Renal cortex interstitium (tissue), 11 donors: ENCODE results near the gene CTNNAL1. TPM values are rescaled to one million over a fixed set of nuclear protein-coding genes. Genes with fewer than 3 reads are reported as not detected.
A peak's percentile ranks its signal among the peaks of the same experiment; 100 is the strongest.
"Not testable (repeated sequence)": the region's sequence is repeated elsewhere in the genome, so short reads cannot be mapped to it uniquely, and the experiment has no call there.

Experiments used
- DNase-seq, 11 donors: peaks; one replicate each; pipeline ENCODE4 v3.0.0-alpha.2; 2013; ENCODE audit warnings: low read depth in 9 of 11, low spot score in 4 of 11; ENCODE audit errors: extremely low read depth in 1 of 11
- polyA plus RNA-seq, 3 donors: library from polyadenylated mRNA; unstranded; fragments of 120-200 nt; gene quantifications; one replicate each; pipeline ENCODE4 v1.2.1, GENCODE V29; 2013; ENCODE audit not compliant: insufficient read length in 3 of 3

The CTNNAL1 gene
- polyA plus RNA-seq, 3 donors: 54.7 to 68.5 (median 63.8) TPM

GRCh38 chr9:108961151-108961550, 52.1 kb downstream of the CTNNAL1 start:
- DNase-seq: no peak

GRCh38 chr9:108960331-108960730, 53.0 kb downstream of the CTNNAL1 start:
- no peak for DNase-seq

- no peak for DNase-seq
Measured at GRCh38 chr9:108956631-108957026, 56.7 kb downstream of the CTNNAL1 start.

- no peak for DNase-seq
Measured at GRCh38 chr9:108956022-108956630, 57.2 kb downstream of the CTNNAL1 start.

GRCh38 chr9:108953983-108954574, 59.2 kb downstream of the CTNNAL1 start:
- peak in 3 of 11 donors; percentile 33 to 55 (median 40) for DNase-seq

- no peak for DNase-seq
Measured at GRCh38 chr9:108951578-108951977, 61.7 kb downstream of the CTNNAL1 start.

GRCh38 chr9:108950168-108950567, 63.1 kb downstream of the CTNNAL1 start:
- no peak for DNase-seq

GRCh38 chr9:108939975-108940374, 73.3 kb downstream of the CTNNAL1 start:
- no peak for DNase-seq

GRCh38 chr9:108937561-108938305, 75.6 kb downstream of the CTNNAL1 start:
- no peak for DNase-seq

GRCh38 chr9:108934323-108934893, 78.9 kb downstream of the CTNNAL1 start, which contains the start of gene ABITRAM:
Gene ABITRAM, plus strand, starts transcription at chr9:108934400. Its CDS starts 87 bp downstream, at chr9:108934487.
- DNase-seq: peak in 10 of 11 donors; percentile 60 to 85 (median 80)

GRCh38 chr9:108933718-108934322, 79.5 kb downstream of the CTNNAL1 start, which contains the start of gene ELP1:
Gene ELP1, minus strand, starts transcription at chr9:108934124. Its CDS starts 2,978 bp downstream, at chr9:108931146.
- DNase-seq: peak; percentile 79 to 93 (median 89)

- DNase-seq: peak in 1 of 11 donors; percentile 9
Measured at GRCh38 chr9:108933231-108933717, 80.0 kb downstream of the CTNNAL1 start.

GRCh38 chr9:108928386-108928785, 84.9 kb downstream of the CTNNAL1 start:
- no peak for DNase-seq

- DNase-seq: peak in 4 of 11 donors; percentile 2 to 9 (median 7)
Measured at GRCh38 chr9:108924466-108924865, 88.8 kb downstream of the CTNNAL1 start.

GRCh38 chr9:108921200-108921599, 92.1 kb downstream of the CTNNAL1 start:
- no peak for DNase-seq

- not testable (repeated sequence) for DNase-seq
Measured at GRCh38 chr9:108920401-108920800, 92.9 kb downstream of the CTNNAL1 start.

GRCh38 chr9:108919517-108919916, 93.8 kb downstream of the CTNNAL1 start:
- no peak for DNase-seq

- no peak for DNase-seq
Measured at GRCh38 chr9:108913391-108913790, 99.9 kb downstream of the CTNNAL1 start.

GRCh38 chr9:108911820-108912219, 101.5 kb downstream of the CTNNAL1 start:
- DNase-seq: no peak
